ENCODE data around the gene REC114. TPM values are rescaled to one million over a fixed set of nuclear protein-coding genes. Genes with fewer than 3 reads are reported as not detected.
"Not testable (repeated sequence)": the region's sequence is repeated elsewhere in the genome, so short reads cannot be mapped to it uniquely, and the experiment has no call there.

The REC114 gene
- total and polyA plus RNA-seq, 11 donors = 0.23 to 0.82 (median 0.48) TPM; not detected in 7

DNA sequence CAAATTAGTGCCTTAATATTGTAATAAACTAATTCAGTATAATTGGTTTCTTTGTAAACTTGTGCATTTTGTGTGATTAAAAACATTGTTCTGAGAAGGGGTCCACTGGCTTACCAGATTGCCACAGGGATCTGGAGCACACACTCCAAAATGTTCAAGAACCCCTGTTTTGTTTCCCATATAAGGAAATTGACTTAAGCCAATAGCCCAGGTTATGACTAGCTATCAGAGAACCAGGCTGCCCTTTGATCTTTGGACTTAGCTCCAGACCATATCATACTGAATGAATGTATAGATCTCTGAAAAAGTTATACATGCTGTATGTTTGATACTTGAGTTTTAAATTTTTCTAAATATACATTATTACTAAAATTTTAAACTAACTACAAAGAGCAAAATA lies 98.5 kb downstream of the REC114 start:
- ATAC-seq (no peak), DNase-seq (no peak)
- H3K27me3 ChIP-seq = no peaks in the 10 kb centered on the region
- H3K9me3 ChIP-seq = no peaks in the 10 kb centered on the region
- TF ChIP-seq POLR2A (IDR thresholded peaks at IDR 0.05) = no peak
- TF ChIP-seq, protein P1, sequence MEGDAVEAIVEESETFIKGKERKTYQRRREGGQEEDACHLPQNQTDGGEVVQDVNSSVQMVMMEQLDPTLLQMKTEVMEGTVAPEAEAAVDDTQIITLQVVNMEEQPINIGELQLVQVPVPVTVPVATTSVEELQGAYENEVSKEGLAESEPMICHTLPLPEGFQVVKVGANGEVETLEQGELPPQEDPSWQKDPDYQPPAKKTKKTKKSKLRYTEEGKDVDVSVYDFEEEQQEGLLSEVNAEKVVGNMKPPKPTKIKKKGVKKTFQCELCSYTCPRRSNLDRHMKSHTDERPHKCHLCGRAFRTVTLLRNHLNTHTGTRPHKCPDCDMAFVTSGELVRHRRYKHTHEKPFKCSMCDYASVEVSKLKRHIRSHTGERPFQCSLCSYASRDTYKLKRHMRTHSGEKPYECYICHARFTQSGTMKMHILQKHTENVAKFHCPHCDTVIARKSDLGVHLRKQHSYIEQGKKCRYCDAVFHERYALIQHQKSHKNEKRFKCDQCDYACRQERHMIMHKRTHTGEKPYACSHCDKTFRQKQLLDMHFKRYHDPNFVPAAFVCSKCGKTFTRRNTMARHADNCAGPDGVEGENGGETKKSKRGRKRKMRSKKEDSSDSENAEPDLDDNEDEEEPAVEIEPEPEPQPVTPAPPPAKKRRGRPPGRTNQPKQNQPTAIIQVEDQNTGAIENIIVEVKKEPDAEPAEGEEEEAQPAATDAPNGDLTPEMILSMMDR (IDR thresholded peaks at IDR 0.05) = no peak
- H3K4me3 ChIP-seq = no peak overlapping the region
- no peak overlapping the region for H3K27ac ChIP-seq
- no peaks in the 10 kb centered on the region for H3K4me1 ChIP-seq
- H3K36me3 ChIP-seq = peaks cover 0 to 7% (median 0%) of the 10 kb centered on the region in 9 donors
- intact Hi-C loops (cut with DNase I) = loop anchor here in 4 of 10 donors (5.0 to 10.0 kb wide), 4 partner anchors 217 to 237 kb away; no protein-coding TSS in a partner anchor

DNA sequence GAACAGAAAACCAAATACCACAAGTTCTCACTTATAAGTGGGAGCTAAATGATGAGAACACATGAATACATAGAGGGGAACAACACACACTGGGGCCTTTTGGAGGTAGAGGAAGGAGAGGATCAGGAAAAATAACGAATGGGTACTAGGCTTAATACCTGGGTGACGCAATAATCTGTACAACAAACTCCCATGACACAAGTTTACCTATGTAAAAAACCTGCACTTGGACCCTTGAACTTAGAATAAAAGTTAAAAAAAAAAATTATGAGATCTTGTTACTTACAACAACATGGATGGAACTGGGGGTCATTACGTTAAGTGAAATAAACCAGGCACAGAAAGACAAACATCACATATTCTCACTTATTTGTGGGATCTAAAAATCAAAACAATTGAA lies 106.0 kb downstream of the REC114 start:
- not testable (repeated sequence) for H3K4me3 ChIP-seq, H3K27ac ChIP-seq, ATAC-seq, H3K27me3 ChIP-seq, H3K4me1 ChIP-seq, DNase-seq, H3K9me3 ChIP-seq
- intact Hi-C loops (cut with DNase I) = loop anchor here in 4 of 10 donors (5.0 to 10.0 kb wide), 4 partner anchors 224 to 244 kb away; no protein-coding TSS in a partner anchor
- WGBS, 4 donors = 93 to 98% (median 96%) methylated on average over 3 of the region's 3 CpGs
- H3K36me3 ChIP-seq = peaks cover 0 to 12% (median 0%) of the 10 kb centered on the region in 9 donors

DNA sequence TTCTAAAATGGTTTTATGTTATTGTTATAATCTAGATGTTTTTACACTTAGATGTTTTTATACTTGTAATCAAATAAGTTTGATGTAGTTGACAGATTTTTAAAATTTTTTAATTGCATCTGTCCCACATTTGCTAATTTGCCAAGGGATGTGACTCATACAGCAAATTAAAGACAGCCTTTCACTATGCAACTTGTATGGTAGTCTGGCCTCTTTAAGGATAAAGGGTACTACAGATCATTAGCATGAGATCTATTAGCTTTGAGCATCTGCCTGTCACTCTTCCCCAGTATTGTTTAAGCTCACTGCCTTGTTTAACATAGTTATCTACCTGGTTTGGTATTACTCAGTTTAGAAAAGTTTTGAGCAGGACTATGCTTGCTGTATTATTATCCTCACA lies 107.2 kb downstream of the REC114 start:
- DNase-seq (no peak), ATAC-seq (no peak)
- TF ChIP-seq, protein P1 (IDR thresholded peaks at IDR 0.05) = no peak
- no peak for TF ChIP-seq POLR2A (IDR thresholded peaks at IDR 0.05)
- intact Hi-C loops (cut with DNase I) = loop anchor here in 1 of 10 donors (10.0 kb wide), 1 partner anchor 245 kb away; no protein-coding TSS in a partner anchor
- peaks cover 0 to 20% (median 3%) of the 10 kb centered on the region in 9 donors for H3K36me3 ChIP-seq
- no peak overlapping the region for H3K4me3 ChIP-seq
- peaks cover 0 to 8% (median 0%) of the 10 kb centered on the region in 12 donors for H3K4me1 ChIP-seq
- no peaks in the 10 kb centered on the region for H3K9me3 ChIP-seq
- no peak overlapping the region for H3K27ac ChIP-seq
- no peaks in the 10 kb centered on the region for H3K27me3 ChIP-seq

DNA sequence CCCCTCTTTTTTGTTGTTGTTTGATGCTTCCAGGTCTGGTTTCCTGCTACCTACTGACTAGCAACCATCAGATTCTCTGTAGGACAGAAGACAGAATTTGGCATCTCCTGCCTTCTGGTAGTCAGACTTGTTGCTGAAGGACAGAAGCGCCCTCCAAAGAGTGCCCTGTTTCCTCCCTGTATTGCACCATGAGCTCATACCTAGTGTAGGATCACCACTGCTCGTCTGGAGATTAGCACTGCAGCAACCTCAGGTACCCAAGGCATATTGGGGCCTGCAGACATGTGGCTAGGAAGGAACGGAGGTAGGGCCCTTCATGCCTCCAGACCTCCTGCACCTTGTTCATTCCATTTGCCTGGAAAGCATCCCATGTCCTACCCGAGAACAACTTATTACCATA lies 112.1 kb downstream of the REC114 start:
- peaks cover 0 to 68% (median 51%) of the 10 kb centered on the region in 9 donors for H3K36me3 ChIP-seq
- H3K27me3 ChIP-seq = no peaks in the 10 kb centered on the region
- H3K9me3 ChIP-seq = no peaks in the 10 kb centered on the region
- TF ChIP-seq, protein P1 (IDR thresholded peaks at IDR 0.05) = no peak
- TF ChIP-seq POLR2A (IDR thresholded peaks at IDR 0.05) = no peak
- intact Hi-C loops (cut with DNase I) = loop anchor here in 2 of 10 donors (5.0 to 10.0 kb wide), 2 partner anchors 147 to 250 kb away; no protein-coding TSS in a partner anchor
- H3K4me3 ChIP-seq = no peak overlapping the region
- ATAC-seq = peak in 1 of 4 donors; percentile 26
- peaks cover 0 to 8% (median 0%) of the 10 kb centered on the region in 12 donors for H3K4me1 ChIP-seq
- no peak for DNase-seq
- 85 to 89% (median 87%) methylated on average over 4 of the region's 4 CpGs for WGBS, 4 donors
- no peak overlapping the region for H3K27ac ChIP-seq

DNA sequence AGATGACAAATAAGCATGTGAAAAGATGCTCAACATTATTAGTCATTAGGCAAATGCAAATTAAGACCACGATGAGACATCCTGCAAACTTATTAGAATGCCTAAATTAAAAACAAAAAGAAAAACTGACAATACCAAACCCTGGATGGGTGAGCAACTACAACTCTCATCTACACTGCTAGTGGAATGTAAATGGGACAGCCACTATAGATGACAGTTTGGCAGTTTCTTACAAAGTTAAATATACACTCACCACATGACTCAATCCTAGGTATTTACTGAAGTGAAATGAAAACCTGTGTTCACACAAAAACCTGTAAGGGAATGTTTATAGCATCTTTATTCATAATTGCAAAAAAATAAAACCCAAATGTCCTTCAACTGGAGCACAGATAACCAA lies 115.6 kb downstream of the REC114 start:
- Histone ChIP-seq H3K36me3 (peaks cover 0 to 95% (median 82%) of the 10 kb centered on the region in 9 donors), H3K4me1 (no peaks in the 10 kb centered on the region), H3K27me3 (no peaks in the 10 kb centered on the region), H3K27ac (no peak overlapping the region), H3K4me3 (no peak overlapping the region), H3K9me3 (no peaks in the 10 kb centered on the region)
- DNase-seq (no peak), ATAC-seq (no peak)
- TF ChIP-seq, protein P1 (IDR thresholded peaks at IDR 0.05) = no peak
- TF ChIP-seq POLR2A (IDR thresholded peaks at IDR 0.05) = no peak
- intact Hi-C loops (cut with DNase I) = loop anchor here in 2 of 10 donors (5.0 to 10.0 kb wide), 2 partner anchors 144 to 254 kb away; no protein-coding TSS in a partner anchor
- 82 to 96% (median 93%) methylated on average over 1 of the region's 1 CpG for WGBS, 4 donors
